K562 (cell line): ENCODE measurements around the gene TMEM267. TPM values are rescaled to one million over a fixed set of nuclear protein-coding genes. Genes with fewer than 3 reads are reported as not detected.

Source experiments
- ARID1B ChIP-seq: fragments of 450-650 bp; IDR thresholded peaks from 2 replicates; pipeline ENCODE4 v1.6.1; 2016; ENCODE audit warnings: antibody characterized with exemption, mild to moderate bottlenecking, inconsistent platforms
- BCOR ChIP-seq: fragments of 450-650 bp; IDR thresholded peaks from 2 replicates; pipeline ENCODE4 v1.6.1; 2016
- CAMTA2 ChIP-seq: fragments of 250-450 bp; sonication (Bioruptor Pico); conservative IDR thresholded peaks from 2 replicates; pipeline ENCODE4 v1.5.1; 2022
- CBX8 ChIP-seq: fragments of 200-600 bp; sonication (generic); IDR thresholded peaks from 2 replicates; pipeline ENCODE4 v1.6.1; 2012; ENCODE audit warnings: borderline replicate concordance, mixed run types, low read depth, mild to moderate bottlenecking, moderate library complexity, mixed read lengths, low read length, control low read depth, inconsistent platforms; ENCODE audit not compliant: poor library complexity, severe bottlenecking; ENCODE audit errors: extremely low read depth
- CREB1 ChIP-seq, 2 experiments: sonication (generic) in 1 of 2; formaldehyde crosslinking in 1 of 2; IDR thresholded peaks; 2 replicates each; pipeline versions ENCODE4 v1.6.1 to v1.8.0; 2012 to 2022; ENCODE audit warnings: inconsistent platforms in 1 of 2, mild to moderate bottlenecking in 1 of 2, missing genetic modification reagents in 1 of 2, moderate library complexity in 1 of 2
- GABPB2 ChIP-seq: fragments of 250-450 bp; sonication (Bioruptor Pico); conservative IDR thresholded peaks from 2 replicates; pipeline ENCODE4 v1.5.1; 2021; ENCODE audit warnings: mild to moderate bottlenecking
- HIVEP1 ChIP-seq: fragments of 250-450 bp; sonication (Bioruptor Pico); IDR thresholded peaks from 2 replicates; pipeline ENCODE4 v1.4.0; 2020; ENCODE audit warnings: mild to moderate bottlenecking
- ILF3 ChIP-seq: fragments of 450-650 bp; IDR thresholded peaks from 2 replicates; pipeline ENCODE4 v1.6.1; 2018; ENCODE audit warnings: antibody characterized with exemption, mild to moderate bottlenecking, moderate library complexity, borderline replicate concordance
- MAZ ChIP-seq, 2 experiments: fragments of 450-650 bp in 1 of 2; sonication (generic) in 1 of 2; formaldehyde crosslinking; IDR thresholded peaks in 1 of 2; conservative IDR thresholded peaks in 1 of 2; 2 replicates each; pipeline versions ENCODE4 v1.4.0 to v1.5.0; 2020; ENCODE audit warnings: mild to moderate bottlenecking in 1 of 2, missing genetic modification reagents in 1 of 2
- MCM2 ChIP-seq: fragments of 450-650 bp; IDR thresholded peaks from 2 replicates; pipeline ENCODE4 v1.6.1; 2017; ENCODE audit warnings: low read depth, mild to moderate bottlenecking
- NUFIP1 ChIP-seq: fragments of 450-650 bp; IDR thresholded peaks from 2 replicates; pipeline ENCODE4 v1.6.1; 2018; ENCODE audit not compliant: partially characterized antibody
- PHF8 ChIP-seq: fragments of 200-600 bp; sonication (generic); IDR thresholded peaks from 2 replicates; pipeline ENCODE4 v1.6.1; 2012; ENCODE audit warnings: mixed run types, mild to moderate bottlenecking, inconsistent platforms, low read length, moderate library complexity, borderline replicate concordance
- POLR3A ChIP-seq: IDR thresholded peaks from 2 replicates; pipeline ENCODE4 v1.6.1; 2011; ENCODE audit warnings: borderline replicate concordance, mild to moderate bottlenecking, moderate library complexity; ENCODE audit not compliant: insufficient read length, insufficient read depth; ENCODE audit errors: extremely low read depth
- SNRNP70 ChIP-seq: fragments of 200-400 bp; formaldehyde crosslinking; optimal IDR thresholded peaks from 2 replicates; pipeline ENCODE3; 2017; ENCODE audit warnings: low read depth, low read length
- TAL1 ChIP-seq: fragments of 450-650 bp; IDR thresholded peaks from 2 replicates; pipeline ENCODE4 v1.6.1; 2016; ENCODE audit warnings: mild to moderate bottlenecking
- THRAP3 ChIP-seq: fragments of 450-650 bp; IDR thresholded peaks from 2 replicates; pipeline ENCODE4 v1.6.1; 2016; ENCODE audit warnings: mild to moderate bottlenecking, inconsistent platforms, borderline replicate concordance
- ZNF124 ChIP-seq: sonication (generic); formaldehyde crosslinking; IDR thresholded peaks from 2 replicates; pipeline ENCODE4 v1.8.1; 2022; ENCODE audit warnings: missing genetic modification reagents
- ZNF134 ChIP-seq: fragments of 250-450 bp; sonication (Bioruptor Pico); conservative IDR thresholded peaks from 2 replicates; pipeline ENCODE4 v1.4.0; 2020
- ZNF24 ChIP-seq: fragments of 450-650 bp; IDR thresholded peaks from 2 replicates; pipeline ENCODE4 v1.6.1; 2016
- ZNF3 ChIP-seq: fragments of 250-450 bp; sonication (Bioruptor Pico); IDR thresholded peaks from 2 replicates; pipeline ENCODE4 v1.5.0; 2021; ENCODE audit warnings: mild to moderate bottlenecking, moderate library complexity
- ZNF311 ChIP-seq: fragments of 250-450 bp; sonication (Bioruptor Pico); IDR thresholded peaks from 2 replicates; pipeline ENCODE4 v1.4.0; 2020; ENCODE audit warnings: mild to moderate bottlenecking, moderate library complexity
- ZNF408 ChIP-seq: fragments of 250-450 bp; sonication (Bioruptor Pico); IDR thresholded peaks from 2 replicates; pipeline ENCODE4 v1.4.0; 2020; ENCODE audit warnings: low read depth, mild to moderate bottlenecking, moderate library complexity
- ZNF583 ChIP-seq: fragments of 250-450 bp; sonication (Bioruptor Pico); IDR thresholded peaks from 2 replicates; pipeline ENCODE4 v1.4.0; 2020
- polyA plus RNA-seq, 8 experiments: library from polyadenylated mRNA; depleted of rRNA in 4 of 8; stranded (reverse) in 5 of 8; unstranded in 3 of 8; fragments of >200 nt; fragmentation: Nextera tagmentation in 2 of 8; fragmentation: Illumina TruSeq in 1 of 8; extraction: Ambion mirVana in 2 of 8; extraction: Trizol in 1 of 8; gene quantifications; 2 replicates each; pipeline versions ENCODE4 v1.2.1 to v1.2.3, GENCODE V29; 2011 to 2014; ENCODE audit warnings: inconsistent platforms in 1 of 8, missing spikeins in 1 of 8
- total RNA-seq, 7 experiments: library from RNA; depleted of rRNA in 6 of 7; stranded (reverse); fragments of >200 nt in 6 of 7; fragmentation: Illumina TruSeq in 2 of 7; extraction: Trizol in 2 of 7; gene quantifications; 2 replicates each; pipeline versions ENCODE4 v1.2.1 to v1.2.3, GENCODE V29; 2011 to 2021; ENCODE audit warnings: low replicate concordance in 1 of 7

TMEM267 gene
- total and polyA plus RNA-seq, 9 of the 15 experiments (the other 6 are each of a cell fraction or from before 2014, with no cell fraction given), result 8.1 to 61.1 (median 17.8) TPM

DNA sequence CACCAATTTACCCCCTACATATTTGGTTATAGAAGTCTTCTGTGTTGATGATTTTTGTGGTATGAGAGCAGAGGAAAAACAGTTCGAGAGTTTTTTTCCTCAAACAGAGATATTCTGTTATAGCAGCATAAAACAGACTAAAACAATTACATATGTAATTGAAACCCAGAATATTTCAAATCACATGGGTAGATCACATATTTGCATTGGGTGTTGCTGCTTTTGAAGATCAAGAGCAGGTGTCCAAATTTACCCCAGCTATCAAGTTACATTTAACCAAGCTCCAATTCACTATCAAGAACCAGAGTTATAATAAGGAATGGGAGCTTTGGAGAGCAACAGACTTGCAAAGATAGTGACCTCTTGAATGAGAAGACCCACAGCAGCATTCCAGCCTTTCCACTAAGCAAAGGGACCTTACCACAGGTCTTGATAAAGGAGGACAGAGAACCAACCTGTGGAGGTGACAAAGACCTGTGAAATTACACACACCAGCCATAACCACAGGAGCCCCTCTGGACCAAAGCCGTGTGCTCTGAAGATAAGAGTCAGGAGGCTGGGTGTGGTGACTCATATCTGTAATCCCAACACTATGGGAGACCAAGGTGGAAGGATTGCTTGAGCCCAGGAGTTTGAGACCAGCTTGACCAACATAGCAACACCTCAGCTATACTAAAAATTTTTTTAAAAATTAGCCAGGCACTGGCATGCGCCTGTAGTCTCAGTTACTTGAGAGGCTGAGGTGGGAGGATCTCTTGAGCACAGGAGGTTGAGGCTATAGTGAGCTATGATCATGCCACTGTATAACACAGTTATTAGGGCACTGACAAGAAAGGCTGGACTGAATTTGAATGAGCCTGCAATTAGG is 67.5 kb downstream of the TMEM267 start (continued):
- TF ChIP-seq ZNF134 (no peak), ILF3 (no peak), MAZ (CRISPR knock-in tag; conservative IDR thresholded peaks at IDR 0.05 in 1 of 2, IDR thresholded peaks at IDR 0.05 in 1 of 2) (no peak), HIVEP1 (CRISPR knock-in tag) (no peak), ZNF124 (CRISPR knock-in tag) (no peak), CREB1 (IDR thresholded peaks at IDR 0.05) (no peak), CREB1 (CRISPR knock-in tag; IDR thresholded peaks at IDR 0.05) (no peak), ZNF583 (CRISPR knock-in tag) (no peak), ZNF3 (CRISPR knock-in tag) (no peak), CBX8 (no peak), THRAP3 (no peak), POLR3A (no peak), TAL1 (peak; percentile 89), ZNF24 (no peak), CAMTA2 (CRISPR knock-in tag) (no peak), NUFIP1 (no peak), SNRNP70 (no peak), ZNF311 (CRISPR knock-in tag) (no peak), ARID1B (peak; percentile 97), GABPB2 (CRISPR knock-in tag) (no peak), BCOR (no peak), ZNF408 (CRISPR knock-in tag) (no peak), MCM2 (no peak), PHF8 (no peak)
